GM10266 (cell line): ENCODE measurements around the gene CD63.

ENCODE experiments used
- DNase-seq: peaks from one replicate; pipeline ENCODE4 v3.0.0; 2012; ENCODE audit errors: extremely low spot score
- CTCF ChIP-seq: IDR thresholded peaks from 2 replicates; pipeline ENCODE4 v1.5.1; 2012; ENCODE audit warnings: mild to moderate bottlenecking, low read depth; ENCODE audit not compliant: control insufficient read depth, insufficient read depth; ENCODE audit errors: missing control alignments

The CD63 gene

GRCh38 chr12:55692631-55693322, 36.0 kb downstream of the CD63 start:
- no peak for DNase-seq
- TF ChIP-seq CTCF, result no peak

DNA sequence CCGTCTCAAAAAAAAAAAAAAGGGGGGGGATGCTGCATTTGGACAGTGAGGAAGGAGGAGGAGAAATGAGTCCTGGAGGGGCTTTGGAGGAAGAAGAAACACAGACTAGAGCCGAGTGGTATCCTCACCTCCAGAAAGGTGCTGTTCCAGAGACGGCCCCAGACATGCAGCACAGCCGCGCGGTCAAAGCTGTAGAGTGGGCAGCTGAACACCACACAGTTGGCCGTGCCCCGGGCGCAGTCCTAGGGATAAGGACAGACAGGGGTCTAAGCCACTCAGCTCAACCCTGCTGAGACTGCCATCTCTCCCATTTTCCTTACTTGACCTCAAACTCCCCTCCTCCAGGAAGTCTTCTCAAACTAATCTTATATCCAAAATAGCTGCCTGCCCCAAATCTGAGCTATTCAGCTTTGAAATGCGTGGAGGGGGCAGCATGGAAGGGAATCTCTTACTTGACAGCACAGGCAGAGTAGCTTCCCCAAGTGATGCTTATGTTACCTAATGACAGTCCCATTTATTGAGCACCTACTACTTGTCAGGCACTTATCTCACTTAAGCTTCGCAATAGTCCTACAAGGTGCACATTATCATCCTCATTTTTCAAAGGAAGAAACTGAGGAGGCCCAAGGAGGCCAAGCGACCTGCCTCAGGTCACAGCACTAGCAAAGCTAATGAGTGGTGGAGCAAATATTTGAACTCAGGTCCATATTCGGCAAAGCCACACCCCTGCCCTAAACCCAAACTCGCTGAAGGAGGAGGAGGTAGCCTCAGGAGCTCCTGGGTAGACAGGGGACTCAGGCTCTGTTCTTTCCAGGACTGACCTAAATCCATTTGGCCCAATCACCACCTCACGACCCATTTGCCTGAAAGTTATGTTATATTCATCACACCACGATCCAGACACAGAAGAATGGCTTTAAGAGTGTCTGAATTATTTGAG, 39.8 kb downstream of the CD63 start:
- DNase-seq, result no peak
- no peak for TF ChIP-seq CTCF

DNA sequence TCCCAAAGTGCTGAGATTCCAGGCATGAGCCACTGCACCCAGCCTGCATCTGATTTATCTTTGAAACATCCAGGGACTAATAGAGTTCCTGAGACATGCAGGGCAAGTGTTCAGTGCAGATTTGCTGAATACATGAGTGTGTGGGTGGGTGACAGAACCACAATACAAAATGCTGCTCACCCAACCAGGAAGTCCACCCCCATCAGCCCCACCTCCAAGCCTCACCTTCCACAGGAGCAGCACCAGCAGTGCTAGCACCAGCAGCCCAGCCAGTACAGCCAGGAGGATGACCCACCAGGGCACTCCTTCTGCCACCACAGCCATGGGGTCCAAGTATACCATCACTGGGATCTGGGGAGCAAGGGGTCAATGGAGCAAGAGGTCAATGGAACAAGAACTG, 41.1 kb downstream of the CD63 start:
- TF ChIP-seq CTCF, result no peak
- no peak for DNase-seq

- no peak for DNase-seq
- TF ChIP-seq CTCF, result no peak
These were observed 42.3 kb downstream of the CD63 start for GRCh38 chr12:55686366-55687010.

DNA sequence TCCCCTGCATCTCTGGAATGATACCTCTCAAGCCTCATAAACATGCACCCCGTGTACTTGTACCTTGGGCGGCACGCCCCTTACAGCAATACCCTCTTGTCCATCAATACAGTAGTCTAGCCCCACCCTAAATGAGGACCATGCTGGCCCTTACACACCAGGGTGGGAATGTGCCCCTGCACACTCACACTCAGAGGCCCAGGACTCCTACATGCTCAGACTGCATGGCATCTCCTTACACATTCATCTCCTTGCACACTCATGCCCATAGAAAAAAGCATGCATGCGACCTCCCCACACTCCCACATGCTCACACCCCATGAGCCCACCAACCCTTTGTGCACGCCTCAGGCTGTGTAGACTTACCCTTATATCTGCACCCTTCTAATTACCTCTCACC, 43.1 kb downstream of the CD63 start:
- TF ChIP-seq CTCF, result no peak
- DNase-seq, result no peak

DNA sequence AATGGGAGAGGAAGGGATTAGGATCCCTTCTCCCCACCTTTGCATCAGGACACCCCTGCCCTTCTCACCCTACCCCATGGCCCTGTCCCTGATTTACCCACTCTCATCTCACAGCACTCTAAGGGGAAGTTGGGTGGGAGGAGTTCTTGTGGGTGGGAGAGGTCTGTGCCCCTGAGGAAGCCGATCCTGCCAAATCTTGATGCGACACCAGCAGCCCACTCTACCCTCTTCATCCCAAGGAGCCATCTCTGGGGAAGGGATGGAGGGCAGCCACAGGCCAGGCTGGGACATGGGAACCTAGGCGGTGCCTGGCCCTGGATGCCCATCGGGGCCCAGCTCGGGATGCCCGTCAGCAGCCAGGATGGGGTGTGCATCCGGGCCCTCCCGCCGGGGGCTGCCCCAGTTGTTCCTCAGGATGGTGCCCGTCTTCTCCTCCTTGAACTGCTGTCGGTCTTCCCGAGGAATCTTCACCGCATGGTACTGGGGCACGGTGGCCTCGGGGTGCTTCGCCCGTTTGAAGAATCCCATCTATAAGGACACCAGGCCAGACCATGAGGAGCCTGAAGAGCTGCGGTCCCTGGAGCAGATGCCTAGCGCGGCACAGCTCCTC, 43.9 kb downstream of the CD63 start:
- no peak for DNase-seq
- TF ChIP-seq CTCF, result no peak
